ENCODE data around the gene SYDE2. TPM values are rescaled to one million over a fixed set of nuclear protein-coding genes. Genes with fewer than 3 reads are reported as not detected.
"Not testable (repeated sequence)": the region's sequence is repeated elsewhere in the genome, so short reads cannot be mapped to it uniquely, and the experiment has no call there.

SYDE2 gene
- total RNA-seq, 1 donor from 2014 or later = 1.5 TPM

DNA sequence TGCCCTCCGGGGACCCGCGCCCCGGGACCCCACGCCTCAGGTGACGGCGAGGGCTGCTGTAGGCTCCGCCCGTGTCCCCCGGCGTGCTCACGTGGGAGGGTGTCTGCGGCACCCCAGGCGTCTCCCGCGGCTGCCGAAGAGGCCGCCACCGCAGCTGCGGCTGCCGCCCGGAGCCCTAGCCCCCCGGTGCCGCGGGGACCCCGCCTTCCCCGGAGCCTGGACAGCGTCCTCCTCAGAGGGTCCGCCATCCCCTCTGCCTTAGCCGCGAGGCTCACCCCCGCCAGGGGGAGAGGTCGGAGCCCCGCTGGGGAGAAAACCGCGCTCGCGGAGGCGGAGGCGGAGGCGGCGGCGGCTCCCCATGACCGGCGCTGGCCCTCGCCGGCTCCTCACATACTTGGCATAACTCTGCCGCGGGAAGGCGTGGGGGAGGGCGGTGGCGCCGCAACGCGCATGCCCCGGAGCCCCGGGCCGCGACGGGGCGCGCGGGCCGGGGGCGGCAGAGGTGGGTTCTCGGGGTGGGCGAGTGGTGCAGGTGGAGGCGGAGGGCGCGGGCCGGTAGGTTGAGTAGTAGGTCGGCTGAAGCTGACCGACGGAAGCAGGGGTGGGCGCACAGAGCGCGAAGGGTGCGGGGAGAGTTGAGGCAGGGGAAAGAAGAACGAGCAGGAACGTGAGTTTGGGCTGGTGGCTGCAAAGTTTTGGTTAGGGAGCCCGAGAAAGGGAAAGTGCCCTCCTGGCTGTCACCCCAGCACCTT lies 700 bp upstream of the SYDE2 start:
- TF ChIP-seq, protein P1, sequence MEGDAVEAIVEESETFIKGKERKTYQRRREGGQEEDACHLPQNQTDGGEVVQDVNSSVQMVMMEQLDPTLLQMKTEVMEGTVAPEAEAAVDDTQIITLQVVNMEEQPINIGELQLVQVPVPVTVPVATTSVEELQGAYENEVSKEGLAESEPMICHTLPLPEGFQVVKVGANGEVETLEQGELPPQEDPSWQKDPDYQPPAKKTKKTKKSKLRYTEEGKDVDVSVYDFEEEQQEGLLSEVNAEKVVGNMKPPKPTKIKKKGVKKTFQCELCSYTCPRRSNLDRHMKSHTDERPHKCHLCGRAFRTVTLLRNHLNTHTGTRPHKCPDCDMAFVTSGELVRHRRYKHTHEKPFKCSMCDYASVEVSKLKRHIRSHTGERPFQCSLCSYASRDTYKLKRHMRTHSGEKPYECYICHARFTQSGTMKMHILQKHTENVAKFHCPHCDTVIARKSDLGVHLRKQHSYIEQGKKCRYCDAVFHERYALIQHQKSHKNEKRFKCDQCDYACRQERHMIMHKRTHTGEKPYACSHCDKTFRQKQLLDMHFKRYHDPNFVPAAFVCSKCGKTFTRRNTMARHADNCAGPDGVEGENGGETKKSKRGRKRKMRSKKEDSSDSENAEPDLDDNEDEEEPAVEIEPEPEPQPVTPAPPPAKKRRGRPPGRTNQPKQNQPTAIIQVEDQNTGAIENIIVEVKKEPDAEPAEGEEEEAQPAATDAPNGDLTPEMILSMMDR (IDR thresholded peaks at IDR 0.05; ENCODE audit: partially characterized antibody, unreplicated experiment) = no peak
- Mint-ChIP-seq H3K36me3 (ENCODE audit: unreplicated experiment) (no peaks in the 10 kb centered on the region), H3K9me3 (ENCODE audit: unreplicated experiment) (peaks cover 7% of the 10 kb centered on the region), H3K4me1 (ENCODE audit: low read depth, unreplicated experiment) (no peaks in the 10 kb centered on the region), H3K27me3 (ENCODE audit: unreplicated experiment) (peaks cover 10% of the 10 kb centered on the region), H3K4me3 (ENCODE audit: unreplicated experiment) (peak overlapping the region; percentile 81), H3K27ac (ENCODE audit: unreplicated experiment) (no peak overlapping the region)
- peak; percentile 58 for DNase-seq

DNA sequence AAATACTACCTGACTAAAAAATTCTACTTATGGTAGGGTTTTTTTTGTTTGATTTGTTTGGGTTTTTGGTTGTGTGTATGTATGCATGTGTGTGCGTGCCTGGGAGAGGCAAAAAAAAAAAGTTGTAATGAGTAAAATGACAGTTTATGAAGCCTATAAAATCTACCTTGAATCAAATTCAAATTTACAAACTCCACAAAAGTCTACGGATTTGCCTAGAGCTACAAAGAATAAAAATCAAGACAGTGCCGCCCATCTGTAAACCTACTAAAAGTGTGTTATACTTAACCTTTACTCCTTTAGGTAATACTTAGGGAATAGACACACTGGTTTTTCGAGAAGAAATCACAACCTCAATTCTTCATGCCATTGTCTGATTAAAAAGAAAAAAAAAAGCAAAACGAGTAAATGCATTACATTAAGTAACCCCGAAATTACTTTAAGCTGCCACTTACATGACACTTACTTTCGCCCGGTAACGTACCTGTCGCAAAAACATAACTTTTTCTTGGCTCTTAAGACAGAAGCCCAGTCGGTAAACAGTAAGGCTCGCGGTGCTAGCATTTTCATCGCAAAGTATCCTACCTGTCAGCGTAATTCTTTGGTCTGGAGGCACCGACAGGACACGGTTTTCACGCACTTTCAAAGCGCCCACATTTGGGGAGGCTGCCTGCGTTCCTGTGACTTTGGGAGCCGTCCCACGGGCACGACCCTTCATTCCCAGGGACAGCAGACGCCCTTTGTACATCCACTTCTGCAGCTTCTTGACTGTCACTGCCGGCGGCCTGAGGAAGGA lies 951 bp downstream of the SYDE2 start:
- Mint-ChIP-seq H3K27me3 (ENCODE audit: unreplicated experiment) (peaks cover 10% of the 10 kb centered on the region), H3K4me3 (ENCODE audit: unreplicated experiment) (peak overlapping the region; percentile 81), H3K9me3 (ENCODE audit: unreplicated experiment) (peaks cover 7% of the 10 kb centered on the region), H3K4me1 (ENCODE audit: low read depth, unreplicated experiment) (no peaks in the 10 kb centered on the region), H3K36me3 (ENCODE audit: unreplicated experiment) (no peaks in the 10 kb centered on the region), H3K27ac (ENCODE audit: unreplicated experiment) (no peak overlapping the region)
- DNase-seq = no peak
- TF ChIP-seq, protein P1 (IDR thresholded peaks at IDR 0.05; ENCODE audit: partially characterized antibody, unreplicated experiment) = no peak

DNA sequence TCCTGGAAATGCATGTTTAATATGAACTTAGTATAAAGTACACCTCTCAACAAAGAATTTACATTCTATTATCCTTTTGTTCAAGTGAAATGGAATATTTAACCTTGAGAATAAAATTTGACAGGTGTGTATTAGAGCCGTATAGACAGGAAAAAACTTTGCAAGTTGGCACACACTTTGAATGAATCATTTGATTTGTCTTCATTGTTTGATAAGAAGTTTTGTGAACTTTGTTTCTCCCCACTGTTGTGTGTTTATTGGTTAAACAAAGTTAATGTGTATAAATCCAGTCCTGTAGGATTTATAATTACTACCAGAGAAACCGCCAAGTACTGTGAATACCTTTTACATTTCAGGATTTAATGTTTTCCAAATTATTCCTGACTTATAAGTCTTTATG lies 2.0 kb downstream of the SYDE2 start:
- Mint-ChIP-seq H3K4me3 (ENCODE audit: unreplicated experiment) (no peak overlapping the region), H3K27ac (ENCODE audit: unreplicated experiment) (no peak overlapping the region), H3K9me3 (ENCODE audit: unreplicated experiment) (peaks cover 7% of the 10 kb centered on the region), H3K36me3 (ENCODE audit: unreplicated experiment) (no peaks in the 10 kb centered on the region), H3K4me1 (ENCODE audit: low read depth, unreplicated experiment) (no peaks in the 10 kb centered on the region), H3K27me3 (ENCODE audit: unreplicated experiment) (peaks cover 6% of the 10 kb centered on the region)
- DNase-seq = no peak
- TF ChIP-seq, protein P1 (IDR thresholded peaks at IDR 0.05; ENCODE audit: partially characterized antibody, unreplicated experiment) = no peak

DNA sequence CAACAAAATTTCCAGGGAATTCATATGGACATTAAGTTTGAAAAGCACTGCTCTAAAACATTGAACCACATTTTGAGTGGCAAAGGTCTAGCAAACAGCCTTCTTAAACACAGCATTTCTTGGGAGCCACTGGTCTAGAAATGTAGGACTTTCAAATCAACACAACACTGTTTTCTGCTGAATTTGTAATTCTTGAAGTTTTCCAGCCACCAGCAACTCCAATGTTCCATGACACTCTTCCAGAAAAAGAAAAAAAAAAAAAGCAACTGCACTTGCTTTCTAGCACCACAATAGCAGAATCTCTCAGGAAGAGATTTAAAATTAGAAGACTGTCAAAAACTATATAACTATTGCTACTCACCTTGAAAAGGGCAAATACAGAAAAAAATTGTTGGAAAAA lies 4.5 kb downstream of the SYDE2 start:
- H3K27ac Mint-ChIP-seq (ENCODE audit: unreplicated experiment) = no peak overlapping the region
- TF ChIP-seq, protein P1 (IDR thresholded peaks at IDR 0.05; ENCODE audit: partially characterized antibody, unreplicated experiment) = no peak
- H3K36me3 Mint-ChIP-seq (ENCODE audit: unreplicated experiment) = no peaks in the 10 kb centered on the region
- H3K4me1 Mint-ChIP-seq (ENCODE audit: low read depth, unreplicated experiment) = no peaks in the 10 kb centered on the region
- H3K9me3 Mint-ChIP-seq (ENCODE audit: unreplicated experiment) = peaks cover 2% of the 10 kb centered on the region
- H3K27me3 Mint-ChIP-seq (ENCODE audit: unreplicated experiment) = no peaks in the 10 kb centered on the region
- no peak overlapping the region for H3K4me3 Mint-ChIP-seq (ENCODE audit: unreplicated experiment)
- DNase-seq = no peak

DNA sequence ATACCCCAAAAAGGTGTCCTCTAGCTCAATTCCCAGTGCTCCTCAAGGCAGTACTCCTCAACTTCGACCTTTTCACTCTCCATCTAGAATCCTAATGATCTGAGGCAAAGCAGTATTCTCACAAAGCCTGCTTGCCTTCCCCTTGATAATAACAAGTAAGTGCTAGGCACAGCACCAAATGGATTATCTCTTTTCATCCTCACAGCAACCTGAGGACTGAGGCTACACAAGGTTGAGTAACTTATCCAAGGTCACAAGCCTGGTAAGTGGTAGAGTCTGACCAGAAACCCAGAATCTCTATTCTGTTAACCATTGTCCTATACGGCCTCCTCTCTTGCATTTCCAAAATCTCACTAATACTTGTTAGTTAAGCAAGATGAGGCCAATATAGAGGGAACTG lies 5.1 kb downstream of the SYDE2 start:
- H3K27ac Mint-ChIP-seq (ENCODE audit: unreplicated experiment) = no peak overlapping the region
- H3K4me3 Mint-ChIP-seq (ENCODE audit: unreplicated experiment) = no peak overlapping the region
- no peaks in the 10 kb centered on the region for H3K36me3 Mint-ChIP-seq (ENCODE audit: unreplicated experiment)
- H3K27me3 Mint-ChIP-seq (ENCODE audit: unreplicated experiment) = no peaks in the 10 kb centered on the region
- peaks cover 2% of the 10 kb centered on the region for H3K9me3 Mint-ChIP-seq (ENCODE audit: unreplicated experiment)
- H3K4me1 Mint-ChIP-seq (ENCODE audit: low read depth, unreplicated experiment) = no peaks in the 10 kb centered on the region
- DNase-seq = no peak
- TF ChIP-seq, protein P1 (IDR thresholded peaks at IDR 0.05; ENCODE audit: partially characterized antibody, unreplicated experiment) = no peak

DNA sequence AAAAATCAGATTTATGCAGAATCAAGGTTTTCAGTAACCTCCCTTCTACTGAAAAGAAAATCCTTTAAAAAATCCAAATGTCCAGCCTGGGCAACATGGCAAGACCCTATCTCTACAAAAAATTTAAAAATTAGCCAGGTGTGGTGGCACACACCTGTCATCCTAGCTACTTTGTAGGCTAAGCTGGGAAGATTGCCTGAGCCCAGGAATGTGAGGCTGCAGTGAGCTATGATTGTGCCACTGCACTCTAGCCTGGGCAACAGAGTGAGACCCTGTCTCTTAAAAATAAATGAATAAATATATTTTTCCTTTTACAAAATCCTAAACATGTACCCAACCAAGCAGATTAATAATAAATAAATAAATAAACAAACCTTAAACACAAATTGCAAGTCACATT lies 8.7 kb downstream of the SYDE2 start:
- H3K27me3 Mint-ChIP-seq (ENCODE audit: unreplicated experiment); H3K9me3 Mint-ChIP-seq (ENCODE audit: unreplicated experiment); H3K4me1 Mint-ChIP-seq (ENCODE audit: low read depth, unreplicated experiment); H3K4me3 Mint-ChIP-seq (ENCODE audit: unreplicated experiment); H3K36me3 Mint-ChIP-seq (ENCODE audit: unreplicated experiment); H3K27ac Mint-ChIP-seq (ENCODE audit: unreplicated experiment); DNase-seq: not testable (repeated sequence)

Data from glutamatergic neuron (in vitro differentiated cells).